HG03571 (cell line): ENCODE measurements around the gene CNTN3.

Experiments used
- ATAC-seq: cut with Tn5 transposase; IDR thresholded peaks from one replicate; pipeline ENCODE4 v1.9.1; 2021; ENCODE audit not compliant: unreplicated experiment

Gene CNTN3

DNA sequence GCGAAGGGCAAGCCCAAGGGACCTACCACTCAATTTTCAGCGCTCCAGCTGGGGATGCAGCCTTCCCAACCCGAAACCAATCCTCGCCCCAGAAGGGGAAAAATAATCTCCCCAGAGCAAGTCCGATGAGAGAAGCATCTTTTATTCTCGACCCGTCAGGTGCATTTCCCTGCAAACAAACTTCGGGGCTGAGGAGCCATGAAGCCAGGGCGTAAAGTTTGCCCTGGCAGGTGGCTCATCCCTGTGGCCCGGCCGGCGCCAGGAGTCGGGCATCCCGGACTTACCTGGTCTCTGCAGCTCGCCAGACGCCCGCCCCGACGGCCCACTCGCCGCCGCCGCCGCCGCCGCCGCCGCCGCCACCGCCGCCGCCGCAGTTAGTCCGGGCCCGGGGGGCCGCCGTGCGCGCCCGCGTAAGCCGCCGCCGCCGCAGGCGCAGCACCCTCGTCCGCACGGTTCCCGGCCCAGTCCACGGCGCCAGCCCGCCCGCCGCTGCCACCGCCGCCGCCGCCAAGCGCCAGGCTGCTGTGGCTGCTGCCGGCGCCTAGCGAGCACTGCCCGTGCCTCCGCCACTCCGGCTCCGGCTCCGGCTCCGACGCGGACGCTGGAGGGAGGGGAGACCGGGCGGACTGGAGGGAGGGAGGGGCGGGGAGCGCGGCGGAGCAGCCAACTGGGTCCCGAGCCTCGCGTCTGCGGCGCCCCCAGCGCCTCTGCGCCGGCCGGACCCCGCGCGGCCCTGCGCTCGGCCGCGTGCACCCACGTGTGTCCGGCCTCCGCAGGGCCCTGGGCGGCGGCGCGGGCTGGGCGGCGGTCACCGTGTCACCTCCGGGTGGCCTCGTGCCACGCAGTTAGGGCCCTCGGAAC, at the start of gene CNTN3:
Gene CNTN3, minus strand, starts transcription at position 553 of the 861 bp plus-strand sequence. CDS start 93,547 bp downstream, outside the sequence.
- no peak for ATAC-seq

DNA sequence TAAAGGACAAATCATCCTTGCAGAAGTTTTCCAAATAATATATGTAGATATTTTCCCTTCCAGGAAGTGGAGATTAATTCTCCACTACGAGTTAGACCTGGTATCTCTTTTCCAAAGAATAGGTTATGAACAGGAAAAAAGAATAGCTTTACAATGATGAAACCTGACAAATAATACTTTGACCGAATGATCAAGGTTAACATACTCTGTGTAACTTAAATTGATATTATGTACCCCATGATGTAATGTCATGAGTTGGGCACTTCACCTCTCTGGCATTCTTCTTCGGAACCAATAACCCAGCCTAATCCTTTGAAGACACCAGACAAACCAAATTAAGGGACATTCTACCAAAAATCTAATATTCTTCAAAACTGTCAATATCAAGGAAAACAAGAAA, 48.7 kb upstream of the CNTN3 start:
- ATAC-seq = no peak

DNA sequence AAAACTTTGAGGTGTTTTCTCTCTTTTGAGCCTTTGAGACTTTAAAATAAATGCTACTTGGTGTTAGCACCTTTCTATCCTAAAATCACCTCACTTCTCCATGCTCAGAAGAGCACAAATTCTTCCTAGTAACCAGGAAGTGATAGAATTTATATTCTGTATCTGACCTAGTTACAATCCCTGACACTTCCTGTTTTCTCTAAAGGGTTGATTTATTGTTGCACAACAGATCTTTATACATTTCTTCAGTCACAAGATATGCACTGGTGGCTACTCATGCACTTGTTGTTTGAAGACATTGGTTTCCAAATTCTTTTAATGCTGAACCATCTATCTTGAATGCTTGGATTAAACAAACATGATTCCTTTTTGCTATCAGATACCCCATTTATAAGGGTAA, 47.2 kb upstream of the CNTN3 start:
- no peak for ATAC-seq

DNA sequence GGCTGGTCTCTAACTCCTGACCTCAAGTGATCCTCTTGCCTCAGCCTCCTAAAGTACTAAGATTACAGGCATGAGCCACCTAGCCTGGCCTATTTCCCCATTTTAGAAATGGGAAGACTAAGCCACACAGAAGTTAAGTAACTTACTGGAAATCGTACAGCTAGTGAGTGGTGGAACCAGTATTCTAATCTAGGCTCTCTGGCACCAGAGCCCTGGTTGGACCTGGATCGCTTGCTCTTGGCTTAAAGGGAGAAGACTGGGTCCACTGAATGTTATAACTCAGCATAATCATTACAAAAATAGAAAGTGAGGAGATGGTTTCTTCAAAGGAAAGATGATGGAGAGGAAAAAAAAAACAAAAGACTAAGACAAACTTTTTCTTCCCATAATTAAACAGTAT, 37.4 kb upstream of the CNTN3 start:
- no peak for ATAC-seq

DNA sequence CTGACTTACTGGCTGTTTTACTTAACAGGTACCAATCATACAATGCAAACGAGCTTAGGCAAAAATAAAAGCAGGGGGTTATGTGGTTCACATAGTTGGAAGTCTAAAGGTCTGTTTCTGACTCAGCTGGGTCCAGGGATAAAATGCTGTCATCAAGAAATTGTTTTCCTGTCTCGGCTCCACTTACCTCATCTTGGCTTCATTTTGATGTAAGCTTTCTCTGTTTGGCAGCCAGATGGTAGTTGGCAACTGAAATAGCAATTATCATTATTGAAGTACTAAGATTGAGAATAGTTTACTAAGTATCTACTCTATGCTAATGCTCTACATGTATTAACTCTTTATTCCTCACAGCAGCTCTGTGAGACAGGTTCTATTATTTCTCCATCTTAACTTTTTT, 36.8 kb upstream of the CNTN3 start:
- no peak for ATAC-seq

DNA sequence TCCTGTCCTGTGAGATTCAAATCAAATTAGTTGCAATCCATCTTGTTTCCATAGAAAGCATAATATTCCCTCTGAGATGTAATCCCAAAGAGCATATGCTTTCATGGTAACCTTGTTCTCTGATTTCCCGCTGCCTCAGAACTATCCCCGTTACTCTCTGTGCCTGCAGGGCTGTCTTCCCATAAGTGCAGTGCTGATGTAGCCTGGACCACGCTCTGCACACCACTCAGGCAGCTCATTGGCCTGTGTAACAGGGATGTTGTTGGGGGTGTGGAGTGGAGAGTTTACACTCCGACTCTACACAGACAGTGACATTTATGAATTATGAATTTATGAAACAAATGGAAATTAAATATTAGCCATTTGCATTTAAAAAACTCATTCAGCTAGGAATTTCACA, 33.6 kb upstream of the CNTN3 start:
- no peak for ATAC-seq

DNA sequence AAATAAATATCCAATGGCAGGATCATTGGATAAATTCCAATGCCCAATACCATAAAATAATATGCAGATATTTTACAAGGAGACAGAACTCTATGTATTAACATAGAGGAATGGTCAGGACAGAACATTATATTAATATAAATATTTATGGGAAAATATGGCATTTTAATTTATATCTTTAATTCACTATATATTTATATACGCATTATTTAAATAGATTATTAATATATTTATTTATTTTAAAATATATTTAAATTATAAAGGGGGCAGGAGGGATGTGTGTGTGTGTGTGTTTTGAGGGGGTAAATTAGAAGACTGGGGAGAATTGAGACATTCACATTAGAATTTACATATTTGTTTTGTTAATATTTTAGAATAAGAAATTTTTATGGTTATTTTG, 31.6 kb upstream of the CNTN3 start:
- no peak for ATAC-seq

DNA sequence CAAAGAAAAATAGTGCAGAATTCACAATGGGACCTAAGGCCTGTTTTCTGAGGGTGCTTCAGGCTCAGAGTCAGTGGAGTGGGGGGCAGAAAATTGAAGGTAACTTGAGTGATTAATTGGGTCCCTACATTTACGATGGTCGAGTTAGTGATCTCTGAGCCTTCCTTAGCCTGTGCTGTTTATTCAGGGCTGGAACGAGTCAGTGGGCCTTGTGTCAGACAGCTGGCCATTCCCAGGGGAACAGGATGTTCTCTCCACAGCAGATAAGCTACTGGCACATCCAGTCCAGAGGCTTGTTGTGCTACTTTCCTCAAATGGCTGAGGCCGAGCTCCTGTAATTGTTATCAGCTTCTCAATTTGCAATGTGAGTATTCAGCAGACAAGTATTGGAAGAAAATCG, 29.2 kb upstream of the CNTN3 start:
- no peak for ATAC-seq

DNA sequence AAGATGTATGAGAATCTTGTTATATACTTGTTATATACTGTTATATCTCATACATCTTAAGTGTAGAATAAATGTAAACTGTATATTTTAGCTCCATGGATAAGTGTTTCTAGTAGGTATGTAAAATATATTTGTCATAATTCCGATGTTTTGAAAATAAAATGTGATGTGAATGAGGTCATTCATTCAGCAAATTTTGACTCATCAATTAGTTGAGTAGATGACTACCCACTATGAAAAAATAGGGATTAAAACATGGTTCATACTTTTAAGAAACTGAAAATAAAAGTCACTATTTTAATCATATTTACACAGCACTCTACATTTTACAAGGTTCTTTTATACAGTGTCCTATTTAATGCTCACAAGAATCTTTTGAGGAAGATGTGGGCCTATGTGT, 28.4 kb upstream of the CNTN3 start:
- ATAC-seq = no peak

DNA sequence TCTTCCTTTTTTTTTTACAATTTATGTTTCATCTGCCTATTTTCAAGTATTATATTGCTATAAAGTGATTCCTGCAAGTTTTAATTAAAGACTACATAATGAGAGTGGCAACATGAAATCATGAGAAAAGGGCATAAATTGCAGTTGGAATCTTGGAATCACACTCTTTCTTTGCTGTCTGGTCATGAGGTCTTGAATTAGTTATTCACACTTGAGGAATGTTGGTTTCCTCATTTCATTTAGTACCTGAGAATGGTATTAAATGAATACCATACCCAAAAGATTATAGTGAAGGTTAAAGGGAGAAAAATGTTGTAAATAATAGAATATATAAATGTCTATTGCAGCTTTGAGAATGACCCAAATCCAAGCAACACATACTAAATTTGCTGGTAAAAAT, 25.8 kb upstream of the CNTN3 start:
- no peak for ATAC-seq

DNA sequence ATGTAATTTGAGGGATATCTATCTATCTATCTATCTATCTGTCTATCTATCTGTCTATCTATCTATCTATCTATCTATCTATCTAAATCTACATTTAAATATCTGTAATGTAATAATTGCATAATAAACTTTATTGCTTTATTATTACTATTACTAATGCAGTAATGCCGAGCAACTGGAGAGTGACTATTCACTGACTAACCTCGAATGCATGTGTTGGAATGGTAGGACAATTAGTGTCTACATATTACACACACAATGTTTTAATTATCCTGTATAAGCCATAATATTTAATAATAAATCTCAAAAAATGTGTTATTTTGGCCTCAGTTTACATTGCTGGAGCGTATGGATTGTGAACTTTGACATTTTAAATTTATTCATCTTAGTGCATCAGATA, 25.2 kb upstream of the CNTN3 start:
- ATAC-seq = no peak

DNA sequence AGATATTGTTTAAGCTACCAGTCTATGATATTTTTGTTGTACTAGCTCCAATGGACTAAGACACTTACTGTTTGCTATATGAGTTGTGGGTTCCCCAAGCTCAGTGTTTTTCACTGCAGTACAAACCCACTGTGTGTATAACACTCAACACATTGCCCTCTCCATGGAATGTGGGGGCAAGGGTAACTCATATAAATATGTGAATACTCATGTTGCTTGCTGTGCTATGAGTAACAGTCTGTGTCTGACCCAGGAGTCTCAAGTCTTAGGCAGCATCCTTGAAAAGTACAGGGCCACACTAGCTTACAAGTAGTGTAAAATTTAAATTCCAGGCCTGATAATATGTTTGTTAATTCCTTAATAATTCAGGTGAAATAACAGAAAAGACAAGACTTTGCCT, 22.5 kb upstream of the CNTN3 start:
- ATAC-seq = no peak

DNA sequence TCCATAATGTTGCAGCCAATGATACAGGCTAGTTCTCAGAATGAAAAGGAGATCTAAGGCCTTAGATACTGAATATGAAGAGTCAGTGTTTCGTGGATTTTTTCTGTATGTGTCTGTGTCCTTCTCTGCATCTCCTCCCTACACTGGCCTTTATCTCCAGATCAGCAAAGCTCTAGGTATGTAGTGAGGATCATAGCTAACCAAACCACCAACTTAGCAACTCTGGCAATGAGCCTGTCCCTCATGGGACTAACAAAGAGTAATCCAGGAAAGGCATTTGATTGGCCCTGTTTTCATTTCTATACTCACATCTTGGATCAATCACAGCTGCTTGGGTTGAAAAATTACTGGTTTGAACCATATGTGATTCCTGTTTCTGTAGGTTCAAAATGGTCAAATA, 18.6 kb upstream of the CNTN3 start:
- no peak for ATAC-seq

DNA sequence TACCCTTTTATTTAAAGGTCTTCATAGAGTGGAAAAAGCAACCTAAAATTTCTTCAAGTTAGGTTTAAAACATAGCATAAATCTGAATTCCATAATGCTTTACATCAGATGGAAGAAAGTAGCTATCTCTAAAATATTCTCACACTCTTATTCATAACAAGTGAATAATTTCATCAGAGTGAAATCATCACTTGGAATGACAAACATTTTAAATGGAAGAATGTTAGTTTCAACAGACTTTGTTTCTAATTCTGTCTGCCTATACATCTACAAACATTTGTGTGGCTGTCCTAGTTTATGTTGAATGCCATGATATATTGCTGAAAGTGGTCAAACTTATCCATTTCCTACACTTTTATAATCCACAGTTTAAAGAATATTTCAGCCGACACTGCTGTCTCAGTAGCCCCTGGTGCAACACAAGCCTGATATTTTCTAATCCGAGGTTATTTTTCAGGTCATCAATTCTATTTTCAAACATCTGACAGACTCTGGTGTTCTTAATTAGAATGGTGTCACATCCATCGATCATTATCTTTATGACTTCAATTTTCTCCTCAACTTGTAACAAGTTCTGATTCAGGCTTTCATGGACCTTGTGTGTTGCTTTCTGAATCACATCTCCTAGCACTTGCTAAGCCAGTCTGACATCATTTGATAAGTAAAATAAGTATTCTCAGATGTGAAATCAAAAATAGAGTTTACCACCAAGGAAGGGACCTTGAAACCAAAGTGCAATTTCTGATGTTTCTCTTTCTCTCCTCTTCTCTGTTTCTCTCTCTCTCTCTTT, 17.1 kb upstream of the CNTN3 start:
- no peak for ATAC-seq

DNA sequence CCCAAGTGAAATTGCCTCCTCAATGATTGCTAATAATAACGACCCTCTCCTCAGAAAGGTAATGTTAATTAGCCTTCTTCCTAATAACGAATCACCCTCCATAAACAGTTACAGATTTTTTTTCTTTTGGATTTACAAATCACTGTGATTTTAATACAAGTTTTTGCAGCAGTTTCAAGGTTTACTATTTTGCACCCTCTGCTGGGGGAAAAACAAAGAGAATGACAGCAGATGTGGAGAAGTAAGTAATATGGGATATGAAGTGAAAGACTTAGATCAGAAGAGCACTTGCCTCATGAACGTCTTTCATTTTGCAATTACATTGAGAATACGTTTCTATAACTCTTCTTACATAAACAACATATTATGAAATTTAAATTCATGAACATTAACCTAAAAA, 16.1 kb upstream of the CNTN3 start:
- ATAC-seq = no peak

DNA sequence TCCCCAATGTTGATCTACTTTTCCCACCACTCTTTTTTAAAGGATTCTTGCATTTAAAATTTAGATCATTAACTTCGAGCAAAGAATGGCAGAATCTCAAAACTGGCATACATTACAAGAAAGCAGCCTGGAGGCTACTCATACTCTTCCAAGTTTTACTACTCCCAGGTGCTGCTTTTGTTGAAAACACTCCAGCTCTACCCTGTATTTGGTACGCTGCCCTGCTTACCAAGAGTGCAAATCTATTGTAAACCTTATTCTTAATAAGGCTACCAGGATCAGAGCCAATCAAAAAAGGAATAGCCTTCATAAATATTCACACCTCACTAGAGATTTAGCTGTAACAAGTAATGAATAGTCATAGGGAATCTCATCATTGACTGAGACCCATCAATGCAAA, 11.6 kb upstream of the CNTN3 start:
- no peak for ATAC-seq

DNA sequence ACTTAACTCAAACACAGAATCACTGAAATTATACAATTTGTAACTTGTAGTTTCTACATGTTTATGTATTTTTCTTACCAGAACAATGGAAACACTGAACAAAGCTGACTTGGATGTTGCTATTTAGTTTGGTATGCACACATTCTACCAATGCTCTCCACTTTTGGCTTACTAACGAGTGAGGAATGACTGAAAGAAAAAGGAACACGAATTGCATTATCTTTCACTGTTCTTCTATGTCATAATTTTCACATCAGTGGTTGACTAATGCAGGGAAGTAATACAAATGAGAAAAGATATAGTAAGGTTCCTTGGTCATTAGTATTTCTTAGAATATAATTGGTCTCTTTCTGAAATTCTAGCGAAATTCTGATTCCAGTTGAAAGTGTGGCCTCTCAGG, 9.8 kb upstream of the CNTN3 start:
- no peak for ATAC-seq

DNA sequence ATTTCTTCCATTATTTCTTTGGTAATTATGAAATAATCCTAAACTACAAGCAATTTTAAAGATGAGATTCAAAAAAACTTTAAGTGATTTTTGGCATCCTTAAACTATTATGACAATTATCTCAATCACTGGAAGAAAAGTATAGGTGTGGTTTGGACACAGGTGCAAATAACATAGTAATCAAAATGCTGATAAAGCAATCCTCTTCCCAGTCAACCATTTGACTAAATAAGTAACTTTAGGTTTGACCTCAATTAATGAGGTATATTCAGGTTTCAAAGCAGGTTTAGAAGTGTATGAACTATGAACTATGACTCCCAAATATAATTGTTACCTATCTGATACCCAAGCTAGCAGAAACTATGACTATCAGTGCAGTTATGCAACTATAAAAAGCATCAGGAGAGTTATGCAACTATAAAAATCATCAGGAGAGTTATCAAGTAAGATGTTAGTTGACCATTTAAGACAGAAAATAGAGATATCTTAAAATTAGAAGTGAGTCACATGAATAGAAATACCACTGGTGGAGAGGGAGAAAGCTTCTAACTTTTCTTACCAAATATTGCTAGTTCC, 8.9 kb upstream of the CNTN3 start:
- no peak for ATAC-seq

DNA sequence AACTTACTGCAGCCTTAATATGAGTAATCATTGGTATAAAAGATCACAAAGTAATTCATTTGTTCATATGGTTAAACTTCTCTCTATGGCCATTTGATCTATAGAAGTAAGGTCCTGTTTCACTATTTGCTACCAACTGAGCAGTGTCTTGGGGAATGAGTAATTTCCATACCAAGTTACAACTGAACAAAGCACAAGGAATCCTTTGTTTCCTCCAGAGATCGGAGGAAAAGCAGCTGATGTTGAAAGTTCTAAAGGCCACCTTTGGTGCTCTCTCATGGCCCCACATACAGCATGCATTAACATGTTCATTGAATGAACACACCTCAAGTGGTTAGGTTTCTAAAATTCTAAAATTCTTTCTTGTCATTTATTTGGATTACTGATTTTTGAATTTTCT, 7.1 kb upstream of the CNTN3 start:
- ATAC-seq = no peak

DNA sequence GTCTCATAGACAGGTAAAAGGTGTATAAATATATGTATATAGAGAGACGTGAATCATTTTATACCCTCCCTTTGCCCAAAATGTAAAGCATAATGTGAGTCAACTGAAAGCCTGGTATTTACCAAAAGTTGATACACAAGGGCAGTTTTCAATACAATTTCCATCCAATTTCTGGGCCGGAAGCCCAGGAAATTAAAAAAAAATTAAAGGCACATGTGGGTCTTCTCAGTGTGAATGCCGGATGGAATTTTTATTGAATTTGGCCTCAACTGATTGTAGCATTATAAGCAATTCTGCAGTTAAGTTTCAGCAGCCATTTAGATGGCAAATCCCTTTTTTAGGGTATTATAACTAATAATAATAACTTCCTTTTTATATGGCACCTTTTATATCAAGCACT, 3.3 kb upstream of the CNTN3 start:
- no peak for ATAC-seq

DNA sequence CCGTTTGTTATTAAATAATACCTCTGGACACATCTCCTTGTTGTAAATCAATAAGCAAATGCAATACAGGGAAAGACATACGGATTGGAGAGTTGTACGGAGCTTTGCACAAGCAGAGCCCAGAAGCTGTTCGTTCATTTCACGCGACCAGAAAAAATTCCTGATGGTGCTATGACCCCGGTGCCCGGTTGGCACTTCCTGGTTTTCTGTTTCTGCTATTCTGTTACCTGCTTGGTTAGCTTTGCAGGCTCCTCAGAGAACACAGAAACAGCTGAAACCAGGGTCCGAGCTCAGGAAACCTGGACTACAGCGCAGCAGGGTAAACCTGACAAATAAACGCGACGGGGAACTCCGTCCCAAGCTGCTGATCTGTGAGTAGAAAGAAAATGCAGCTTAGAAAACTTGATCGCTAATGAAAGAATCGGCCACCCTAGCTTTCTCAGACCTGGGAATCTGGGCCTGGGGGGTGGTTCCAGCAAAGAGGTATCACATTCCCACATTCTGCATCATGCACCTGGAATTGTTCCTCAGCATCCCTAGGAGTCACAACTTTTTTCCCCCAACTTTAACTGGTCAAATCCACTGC, 845 bp downstream of the CNTN3 start:
- no peak for ATAC-seq

DNA sequence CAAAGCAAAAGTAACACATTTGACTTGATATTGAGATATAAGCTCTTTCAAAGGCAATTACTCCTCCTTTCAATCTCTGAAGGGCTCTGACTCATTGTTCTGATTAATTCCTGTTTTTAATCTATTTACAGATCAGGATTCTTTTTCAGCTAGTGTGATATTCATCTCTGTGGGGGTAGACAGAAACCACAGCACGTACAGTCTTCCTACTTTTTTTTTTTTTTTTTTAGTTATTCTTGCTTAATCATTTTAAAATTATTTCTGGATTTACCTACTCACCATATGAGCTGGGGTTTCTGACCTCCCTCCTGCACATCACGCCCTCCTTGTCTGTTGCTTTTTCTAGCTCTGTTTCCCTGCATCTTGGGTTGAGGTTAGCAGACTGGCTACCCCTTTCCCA, 1.4 kb downstream of the CNTN3 start:
- ATAC-seq = no peak
